H1 (cell line): ENCODE data around the gene LMBR1. TPM values are rescaled to one million over a fixed set of nuclear protein-coding genes. Genes with fewer than 3 reads are reported as not detected.

Experiments used
- CTCF ChIA-PET: fragments of 300-600 bp; sonication (Branson Sonifier 250); formaldehyde crosslinking; loops from one replicate; lab custom pipeline; 2021; ENCODE audit not compliant: partially characterized antibody; lab: Charles Lee
- POLR2A ChIA-PET: fragments of 300-600 bp; sonication (Branson Sonifier 250); formaldehyde crosslinking; loops from one replicate; lab custom pipeline; 2021; ENCODE audit warnings: inconsistent platforms; ENCODE audit not compliant: partially characterized antibody; lab: Charles Lee
- DNase-seq, 2 experiments: peaks; one replicate each; pipeline versions ENCODE4 v3.0.0 to v3.0.0-alpha.2; 2010 to 2022; ENCODE audit warnings: low spot score in 2 of 2, low read depth in 1 of 2, mixed read lengths in 1 of 2
- FAIRE-seq: peaks from 2 replicates; lab custom pipeline; 2011; peaks lifted over from hg19 to GRCh38; lab: Jason Lieb, UNC
- H2AFZ ChIP-seq: 2 replicates; pipeline ENCODE4 v1.8.1; 2012; ENCODE audit warnings: low read length, inconsistent platforms
- H2AK5ac ChIP-seq: 2 replicates; pipeline ENCODE4 v1.6.1; 2013; ENCODE audit warnings: low read depth, low read length
- H2BK120ac ChIP-seq: replicated peaks from 2 replicates; pipeline ENCODE3; 2013; ENCODE audit warnings: low read depth, low read length, inconsistent platforms
- H2BK12ac ChIP-seq: 2 replicates; pipeline ENCODE4 v1.6.1; 2013; ENCODE audit warnings: low read depth, low read length
- H2BK15ac ChIP-seq: 2 replicates; pipeline ENCODE4 v1.6.1; 2013; ENCODE audit warnings: low read length
- H2BK20ac ChIP-seq: 2 replicates; pipeline ENCODE4 v1.6.1; 2013; ENCODE audit warnings: low read length
- H2BK5ac ChIP-seq: 2 replicates; pipeline ENCODE4 v1.6.1; 2013; ENCODE audit warnings: low read depth, low read length
- H3K14ac ChIP-seq: 2 replicates; pipeline ENCODE4 v1.6.1; 2013; ENCODE audit warnings: inconsistent platforms; ENCODE audit not compliant: insufficient read length
- H3K18ac ChIP-seq: 2 replicates; pipeline ENCODE4 v1.6.1; 2013; ENCODE audit warnings: low read length; ENCODE audit errors: extremely low read depth
- H3K23ac ChIP-seq: 2 replicates; pipeline ENCODE4 v1.6.1; 2013; ENCODE audit warnings: inconsistent platforms; ENCODE audit not compliant: insufficient read length
- H3K23me2 ChIP-seq: 2 replicates; pipeline ENCODE4 v1.6.1; 2013; ENCODE audit warnings: low read depth, low read length
- H3K27ac ChIP-seq: 2 replicates; pipeline ENCODE4 v1.6.1; 2011; ENCODE audit warnings: low read depth, low read length, inconsistent platforms
- H3K27me3 ChIP-seq, 4 experiments: replicated peaks in 1 of 4; 1 replicate in 1 of 4; 2 replicates in 3 of 4; pipeline versions ENCODE4 v1.6.1 to v1.8.1; 2011 to 2013; ENCODE audit warnings: low read length in 3 of 4, mild to moderate bottlenecking in 3 of 4, inconsistent platforms in 2 of 4, mixed read lengths in 2 of 4, moderate library complexity in 1 of 4; ENCODE audit not compliant: control insufficient read depth in 3 of 4, insufficient read depth in 3 of 4; ENCODE audit errors: extremely low read depth in 1 of 4
- H3K36me3 ChIP-seq, 4 experiments: 2 replicates each; pipeline versions ENCODE4 v1.6.1 to v1.8.1; 2011 to 2013; ENCODE audit warnings: mild to moderate bottlenecking in 4 of 4, low read length in 3 of 4, moderate library complexity in 2 of 4, control low read depth in 1 of 4, inconsistent platforms in 1 of 4; ENCODE audit not compliant: insufficient read depth in 4 of 4, control insufficient read depth in 2 of 4
- H3K4ac ChIP-seq: replicated peaks from 2 replicates; pipeline ENCODE3; 2013; ENCODE audit warnings: low read length, low read depth, mixed read lengths, inconsistent platforms; ENCODE audit not compliant: insufficient read length
- H3K4me1 ChIP-seq, 4 experiments: replicated peaks in 1 of 4; 1 replicate in 1 of 4; 2 replicates in 3 of 4; pipeline versions ENCODE4 v1.6.1 to v1.8.1; 2011 to 2013; ENCODE audit warnings: low read length in 3 of 4, inconsistent platforms in 2 of 4, mixed read lengths in 1 of 4; ENCODE audit not compliant: insufficient read depth in 4 of 4, control insufficient read depth in 3 of 4
- H3K4me2 ChIP-seq, 2 experiments: 2 replicates each; pipeline versions ENCODE4 v1.6.1 to v1.8.1; 2011 to 2013; ENCODE audit warnings: low read depth in 2 of 2, low read length in 2 of 2, control low read depth in 1 of 2, inconsistent platforms in 1 of 2, mild to moderate bottlenecking in 1 of 2; ENCODE audit not compliant: insufficient read depth in 1 of 2
- H3K4me3 ChIP-seq, 4 experiments: fragments of 200-600, 300-600 bp in 1 of 4; sonication (generic), shearing (Covaris generic), sonication (Bioruptor Twin) in 1 of 4; 2 replicates each; pipeline versions ENCODE4 v1.5.1 to v1.8.1; 2011 to 2016; ENCODE audit warnings: low read length in 4 of 4, low read depth in 3 of 4, control low read depth in 2 of 4, inconsistent platforms in 2 of 4, mild to moderate bottlenecking in 2 of 4, mixed read lengths in 1 of 4, moderate library complexity in 1 of 4; ENCODE audit not compliant: insufficient read depth in 2 of 4; ENCODE audit errors: extremely low read depth in 1 of 4
- H3K56ac ChIP-seq: replicated peaks from 2 replicates; pipeline ENCODE3; 2013; ENCODE audit warnings: low read depth, mild to moderate bottlenecking, mixed read lengths, low read length, inconsistent platforms; ENCODE audit not compliant: insufficient read length
- H3K79me1 ChIP-seq: 2 replicates; pipeline ENCODE4 v1.6.1; 2013; ENCODE audit warnings: low read depth, low read length, control low read depth
- H3K79me2 ChIP-seq, 2 experiments: 2 replicates each; pipeline versions ENCODE4 v1.6.1 to v1.8.1; 2012 to 2013; ENCODE audit warnings: low read length in 2 of 2, mild to moderate bottlenecking in 2 of 2, inconsistent platforms in 1 of 2; ENCODE audit not compliant: insufficient read depth in 2 of 2, control insufficient read depth in 1 of 2
- H3K9ac ChIP-seq, 4 experiments: replicated peaks in 1 of 4; 1 replicate in 1 of 4; 2 replicates in 3 of 4; pipeline versions ENCODE4 v1.6.1 to v1.8.1; 2011 to 2013; ENCODE audit warnings: low read depth in 3 of 4, low read length in 3 of 4, control low read depth in 2 of 4, mild to moderate bottlenecking in 2 of 4, moderate library complexity in 2 of 4, inconsistent platforms in 1 of 4; ENCODE audit errors: extremely low read depth in 1 of 4
- H3K9me3 ChIP-seq, 2 experiments: 2 replicates each; pipeline versions ENCODE4 v1.6.1 to v1.8.1; 2012 to 2013; ENCODE audit warnings: mild to moderate bottlenecking in 2 of 2, moderate library complexity in 2 of 2, control low read depth in 1 of 2, inconsistent platforms in 1 of 2, low read depth in 1 of 2, low read length in 1 of 2, mixed read lengths in 1 of 2; ENCODE audit not compliant: insufficient read depth in 2 of 2
- H4K20me1 ChIP-seq, 2 experiments: replicated peaks in 1 of 2; 2 replicates each; pipeline versions ENCODE3 to v1.8.1; 2011 to 2013; ENCODE audit warnings: inconsistent platforms in 2 of 2, low read length in 2 of 2, mild to moderate bottlenecking in 1 of 2; ENCODE audit not compliant: insufficient read depth in 2 of 2, control insufficient read depth in 1 of 2
- H4K5ac ChIP-seq: 2 replicates; pipeline ENCODE4 v1.6.1; 2013; ENCODE audit warnings: low read length, low read depth, mixed read lengths, inconsistent platforms; ENCODE audit not compliant: insufficient read length
- H4K8ac ChIP-seq: 2 replicates; pipeline ENCODE4 v1.8.0; 2013; ENCODE audit warnings: mild to moderate bottlenecking, moderate library complexity, low read length, inconsistent platforms; ENCODE audit not compliant: insufficient read depth; ENCODE audit errors: extremely low read depth
- H4K91ac ChIP-seq: replicated peaks from 2 replicates; pipeline ENCODE3; 2013; ENCODE audit warnings: low read length, mixed read lengths, inconsistent platforms; ENCODE audit not compliant: insufficient read length
- BCL11A ChIP-seq, 2 experiments: IDR thresholded peaks; one replicate each; pipeline ENCODE4 v1.6.1; 2011; ENCODE audit warnings: low read depth in 2 of 2, low read length in 2 of 2, mild to moderate bottlenecking in 2 of 2
- CHD1 ChIP-seq: IDR thresholded peaks from 2 replicates; pipeline ENCODE4 v1.6.1; 2012; ENCODE audit warnings: low read depth, low read length, improper control_type of control experiment
- CHD2 ChIP-seq: IDR thresholded peaks from 2 replicates; pipeline ENCODE4 v1.6.1; 2012; ENCODE audit warnings: low read length, improper control_type of control experiment
- KDM5A ChIP-seq: fragments of 200-600 bp; IDR thresholded peaks from 2 replicates; pipeline ENCODE4 v1.7.1; 2012; ENCODE audit warnings: mild to moderate bottlenecking, low read length, inconsistent platforms, mixed read lengths
- POLR2A ChIP-seq, 2 experiments: IDR thresholded peaks; 1 replicate in 1 of 2; 2 replicates in 1 of 2; pipeline ENCODE4 v1.6.1; 2011; ENCODE audit warnings: low read depth in 2 of 2, low read length in 2 of 2, mild to moderate bottlenecking in 2 of 2; ENCODE audit errors: control extremely low read depth in 1 of 2
- RAD21 ChIP-seq, 2 experiments: IDR thresholded peaks in 1 of 2; conservative IDR thresholded peaks in 1 of 2; 2 replicates each; pipeline ENCODE4 v1.6.1; 2011; ENCODE audit warnings: low read depth in 2 of 2, low read length in 2 of 2, improper control_type of control experiment in 1 of 2, inconsistent platforms in 1 of 2, mild to moderate bottlenecking in 1 of 2, moderate library complexity in 1 of 2
- RFX5 ChIP-seq: IDR thresholded peaks from 2 replicates; pipeline ENCODE4 v1.6.1; 2011; ENCODE audit warnings: low read depth, low read length, improper control_type of control experiment, borderline replicate concordance
- SP2 ChIP-seq: IDR thresholded peaks from 2 replicates; pipeline ENCODE4 v1.6.1; 2012; ENCODE audit warnings: mild to moderate bottlenecking, low read length, inconsistent platforms
- TAF1 ChIP-seq: IDR thresholded peaks from 2 replicates; pipeline ENCODE4 v1.6.1; 2011; ENCODE audit warnings: mild to moderate bottlenecking, low read depth, low read length
- YY1 ChIP-seq: IDR thresholded peaks from 2 replicates; pipeline ENCODE4 v1.6.1; 2011; ENCODE audit warnings: low read depth, mild to moderate bottlenecking, low read length
- polyA plus RNA-seq, 7 experiments: library from polyadenylated mRNA; depleted of rRNA in 3 of 7; stranded (reverse) in 5 of 7; unstranded in 2 of 7; fragments of >200 nt in 5 of 7; fragments of 200-250 nt in 2 of 7; gene quantifications; 1 replicate in 5 of 7; 2 replicates in 1 of 7; 4 replicates in 1 of 7; pipeline versions ENCODE4 v1.2.1 to v1.2.3, GENCODE V29; 2011 to 2013; ENCODE audit warnings: missing spikeins in 2 of 7, mixed read lengths in 2 of 7
- total RNA-seq: library from RNA; stranded (reverse); fragmentation: NEBNext Ultra II Directional; extraction: Animal tissue kit (Norgen Biotek cat#: 25700); gene quantifications from 2 replicates; pipeline ENCODE4 v1.2.1, GENCODE V29; 2021

The LMBR1 gene
- total and polyA plus RNA-seq, 2 of the 8 experiments (the other 6 are each of a cell fraction or from before 2014, with no cell fraction given), result 15.1 to 70.4 TPM

- Histone ChIP-seq H3K27ac (no peak overlapping the region), H3K9ac (no peak overlapping the region), H3K9me3 (peaks cover 26 to 29% of the 10 kb centered on the region in 2 experiments), H2BK5ac (no peak overlapping the region), H3K4me1 (no peaks in the 10 kb centered on the region), H2AFZ (no peak overlapping the region), H3K56ac (no peak overlapping the region), H3K4me3 (no peak overlapping the region), H3K4me2 (no peak overlapping the region), H4K91ac (no peak overlapping the region), H3K23ac (no peak overlapping the region), H3K18ac (no peak overlapping the region), H3K79me1 (no peaks in the 10 kb centered on the region), H2BK20ac (no peak overlapping the region), H4K20me1 (no peaks in the 10 kb centered on the region), H4K5ac (no peak overlapping the region), H3K4ac (no peak overlapping the region), H2BK15ac (no peak overlapping the region), H3K14ac (no peak overlapping the region), H3K27me3 (no peaks in the 10 kb centered on the region), H2BK120ac (no peak overlapping the region), H3K36me3 (peaks cover 0 to 30% (median 9%) of the 10 kb centered on the region in 4 experiments; a peak in 4 of 8 replicates), H2AK5ac (no peak overlapping the region), H4K8ac (no peak overlapping the region), H3K23me2 (no peaks in the 10 kb centered on the region), H3K79me2 (peaks cover 0 to 75% of the 10 kb centered on the region in 2 experiments; a peak in 3 of 4 replicates), H2BK12ac (no peak overlapping the region)
- POLR2A ChIA-PET, result no interaction called here
- CTCF ChIA-PET, result no interaction called here
- FAIRE-seq (no peak), DNase-seq (no peak)
- TF ChIP-seq RAD21 (IDR thresholded peaks at IDR 0.05 in 1 of 2, conservative IDR thresholded peaks at IDR 0.05 in 1 of 2; ENCODE audit: low read depth in 2 of 2, low read length in 2 of 2) (no peak), YY1 (no peak), BCL11A (IDR thresholded peaks at IDR 0.05; ENCODE audit: low read depth in 2 of 2, low read length in 2 of 2) (no peak), TAF1 (no peak), POLR2A (IDR thresholded peaks at IDR 0.05; ENCODE audit: control extremely low read depth in 1 of 2, low read depth in 2 of 2, low read length in 2 of 2) (no peak), CHD2 (no peak), CHD1 (no peak), RFX5 (no peak), KDM5A (no peak), SP2 (no peak)
Measured at GRCh38 chr7:156858523-156858922, 34.5 kb downstream of the LMBR1 start.
